Subcutaneous adipose tissue (tissue), 1 donor: ENCODE results near the gene SMIM45.

Experiments used
- TF ChIP-seq, protein P1 (sequence below): fragments of 450-650 bp; IDR thresholded peaks from one replicate; pipeline ENCODE4 v1.5.1; 2016; ENCODE audit warnings: low read depth, mild to moderate bottlenecking, control low read depth, antibody characterized with exemption, moderate library complexity

SMIM45 gene

GRCh38 chr22:41917903-41918791 lies 33.8 kb upstream of the SMIM45 start:
- TF ChIP-seq, protein P1, sequence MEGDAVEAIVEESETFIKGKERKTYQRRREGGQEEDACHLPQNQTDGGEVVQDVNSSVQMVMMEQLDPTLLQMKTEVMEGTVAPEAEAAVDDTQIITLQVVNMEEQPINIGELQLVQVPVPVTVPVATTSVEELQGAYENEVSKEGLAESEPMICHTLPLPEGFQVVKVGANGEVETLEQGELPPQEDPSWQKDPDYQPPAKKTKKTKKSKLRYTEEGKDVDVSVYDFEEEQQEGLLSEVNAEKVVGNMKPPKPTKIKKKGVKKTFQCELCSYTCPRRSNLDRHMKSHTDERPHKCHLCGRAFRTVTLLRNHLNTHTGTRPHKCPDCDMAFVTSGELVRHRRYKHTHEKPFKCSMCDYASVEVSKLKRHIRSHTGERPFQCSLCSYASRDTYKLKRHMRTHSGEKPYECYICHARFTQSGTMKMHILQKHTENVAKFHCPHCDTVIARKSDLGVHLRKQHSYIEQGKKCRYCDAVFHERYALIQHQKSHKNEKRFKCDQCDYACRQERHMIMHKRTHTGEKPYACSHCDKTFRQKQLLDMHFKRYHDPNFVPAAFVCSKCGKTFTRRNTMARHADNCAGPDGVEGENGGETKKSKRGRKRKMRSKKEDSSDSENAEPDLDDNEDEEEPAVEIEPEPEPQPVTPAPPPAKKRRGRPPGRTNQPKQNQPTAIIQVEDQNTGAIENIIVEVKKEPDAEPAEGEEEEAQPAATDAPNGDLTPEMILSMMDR: no peak

- TF ChIP-seq, protein P1: no peak
These were observed 32.4 kb upstream of the SMIM45 start for GRCh38 chr22:41919357-41920224.

DNA sequence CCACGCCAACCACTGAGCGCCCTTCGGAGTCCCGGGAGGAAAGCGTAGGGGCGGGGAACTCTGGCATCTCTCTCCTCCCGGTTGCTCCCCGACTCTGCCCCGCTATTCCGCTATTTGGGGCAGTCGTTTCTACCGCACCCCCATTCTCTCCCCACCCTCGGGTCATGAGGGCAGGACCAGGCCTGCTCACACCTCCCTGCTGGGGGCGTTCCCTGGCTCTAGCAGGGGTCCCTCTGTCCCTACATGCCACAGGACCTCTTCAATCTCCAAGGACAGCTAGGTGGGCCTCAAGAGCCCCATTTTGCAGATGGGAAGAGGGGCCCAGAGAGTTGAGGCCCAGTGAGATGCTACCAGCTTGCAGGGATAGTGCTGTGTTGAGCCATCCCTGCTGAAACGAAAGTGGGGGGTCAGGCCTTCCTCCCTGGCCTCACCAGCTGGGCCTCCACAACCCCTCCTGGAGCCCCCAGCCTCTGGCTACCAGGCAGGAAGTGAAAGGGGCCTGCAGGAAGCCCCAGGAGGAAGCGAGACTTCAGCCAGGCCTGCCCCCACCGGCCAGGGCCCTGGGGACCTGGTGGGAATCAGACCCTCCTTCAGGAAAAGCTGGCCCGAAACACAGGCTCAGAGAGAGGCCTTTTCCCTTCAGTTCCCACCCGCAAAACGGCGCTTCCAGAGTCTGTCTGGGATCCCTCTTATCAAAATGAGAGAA lies 31.5 kb upstream of the SMIM45 start:
- TF ChIP-seq, protein P1: no peak

DNA sequence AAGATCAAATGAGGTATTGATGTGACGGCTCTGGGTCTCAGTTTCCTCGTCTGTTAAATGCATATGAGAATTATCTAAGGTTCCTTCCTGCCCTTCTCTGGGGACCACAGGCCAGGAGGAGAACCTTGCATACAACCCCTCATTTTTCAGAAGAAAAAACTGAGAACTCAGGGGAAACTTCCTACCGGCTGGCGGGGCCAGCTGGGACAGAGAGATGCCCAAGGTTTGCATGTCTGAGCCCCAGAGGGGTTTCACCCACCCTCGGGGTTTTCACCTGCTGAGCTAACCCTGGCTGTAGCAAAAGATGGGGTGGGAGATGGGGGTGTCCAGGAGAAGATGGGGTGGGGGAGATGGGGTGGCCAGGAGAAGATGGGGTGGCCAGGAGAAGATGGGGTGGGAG lies 29.6 kb upstream of the SMIM45 start:
- TF ChIP-seq, protein P1: no peak

DNA sequence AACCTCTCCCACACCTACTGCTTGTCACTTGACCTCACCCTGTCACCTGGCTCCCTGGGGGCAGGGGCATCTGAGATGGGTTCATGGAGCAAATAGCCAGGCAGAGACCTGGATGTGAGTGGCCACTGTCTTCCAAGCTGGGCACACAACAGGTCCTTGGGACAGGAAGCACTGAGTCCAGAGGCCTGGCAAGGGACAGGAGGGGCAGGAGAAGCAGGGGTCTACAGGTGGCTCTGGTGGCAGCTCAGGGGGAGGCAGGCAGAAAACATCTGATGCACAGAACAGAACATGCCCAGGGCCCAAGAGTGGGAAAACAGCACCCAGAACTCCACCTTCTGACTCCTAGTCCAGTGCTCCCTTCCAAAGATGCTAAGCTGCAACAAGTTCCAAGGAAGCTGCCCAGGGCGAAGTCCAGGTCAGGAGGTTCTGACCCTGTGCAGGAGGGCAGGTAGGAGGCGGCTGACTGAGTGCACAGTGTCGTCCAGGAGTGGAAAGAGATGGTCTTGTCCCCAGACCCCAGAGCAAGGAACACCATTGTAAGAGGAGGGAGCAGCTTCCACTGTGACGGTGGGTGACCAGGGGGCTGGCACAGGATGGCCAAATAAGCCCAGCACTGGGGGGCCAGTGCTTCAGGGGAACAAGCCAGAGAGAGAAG lies 28.9 kb upstream of the SMIM45 start:
- TF ChIP-seq, protein P1: no peak

- TF ChIP-seq, protein P1: no peak
These were observed 28.2 kb upstream of the SMIM45 start for GRCh38 chr22:41923595-41924276.
